ENCODE results near the gene INSR.

INSR gene

DNA sequence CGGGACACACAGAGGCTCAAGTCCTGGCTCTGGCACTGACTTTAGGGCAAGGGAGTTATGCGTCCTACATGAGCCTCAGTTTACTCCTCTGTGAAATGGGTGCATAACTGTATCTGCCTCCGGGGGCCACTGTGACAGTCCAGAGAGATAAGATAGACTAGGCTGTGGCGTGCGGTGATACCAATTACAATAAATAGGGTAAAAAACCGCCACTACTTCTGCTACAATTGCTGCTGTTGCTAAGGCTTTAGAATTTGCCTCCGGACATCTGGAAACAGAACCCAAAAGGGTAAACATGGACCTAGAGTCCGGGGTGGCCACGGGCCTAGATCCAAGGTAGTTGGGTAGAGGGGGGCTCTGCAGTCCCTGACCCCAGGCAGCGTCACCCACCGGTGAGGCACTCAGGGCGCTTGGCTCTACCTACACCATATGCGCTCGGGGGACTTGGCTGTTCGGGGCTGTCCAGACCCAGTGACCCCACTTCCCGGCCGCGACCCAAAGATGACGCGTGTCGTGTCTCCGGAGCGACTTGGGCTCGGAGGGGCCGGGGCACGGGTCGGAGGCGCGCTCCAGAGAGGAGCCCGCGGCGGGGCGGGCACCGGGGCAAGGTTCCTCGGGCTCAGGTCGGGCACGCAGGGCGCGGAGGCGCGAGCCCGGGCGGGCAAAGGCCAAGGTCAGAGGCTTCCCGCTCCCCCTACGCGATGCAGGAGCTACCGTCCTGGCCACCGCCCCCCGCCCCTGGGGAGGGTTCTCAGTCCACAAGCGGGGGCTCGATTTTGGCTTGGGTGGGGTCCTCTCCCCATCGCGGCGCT is 1.1 kb downstream of the INSR start:
- H3K4me3 ChIP-seq (ENCODE audit: low read depth, low read length) = peak overlapping the region; percentile 62
- TF ChIP-seq, protein P1, sequence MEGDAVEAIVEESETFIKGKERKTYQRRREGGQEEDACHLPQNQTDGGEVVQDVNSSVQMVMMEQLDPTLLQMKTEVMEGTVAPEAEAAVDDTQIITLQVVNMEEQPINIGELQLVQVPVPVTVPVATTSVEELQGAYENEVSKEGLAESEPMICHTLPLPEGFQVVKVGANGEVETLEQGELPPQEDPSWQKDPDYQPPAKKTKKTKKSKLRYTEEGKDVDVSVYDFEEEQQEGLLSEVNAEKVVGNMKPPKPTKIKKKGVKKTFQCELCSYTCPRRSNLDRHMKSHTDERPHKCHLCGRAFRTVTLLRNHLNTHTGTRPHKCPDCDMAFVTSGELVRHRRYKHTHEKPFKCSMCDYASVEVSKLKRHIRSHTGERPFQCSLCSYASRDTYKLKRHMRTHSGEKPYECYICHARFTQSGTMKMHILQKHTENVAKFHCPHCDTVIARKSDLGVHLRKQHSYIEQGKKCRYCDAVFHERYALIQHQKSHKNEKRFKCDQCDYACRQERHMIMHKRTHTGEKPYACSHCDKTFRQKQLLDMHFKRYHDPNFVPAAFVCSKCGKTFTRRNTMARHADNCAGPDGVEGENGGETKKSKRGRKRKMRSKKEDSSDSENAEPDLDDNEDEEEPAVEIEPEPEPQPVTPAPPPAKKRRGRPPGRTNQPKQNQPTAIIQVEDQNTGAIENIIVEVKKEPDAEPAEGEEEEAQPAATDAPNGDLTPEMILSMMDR (IDR thresholded peaks at IDR 0.05; ENCODE audit: low read depth, low read length) = no peak

DNA sequence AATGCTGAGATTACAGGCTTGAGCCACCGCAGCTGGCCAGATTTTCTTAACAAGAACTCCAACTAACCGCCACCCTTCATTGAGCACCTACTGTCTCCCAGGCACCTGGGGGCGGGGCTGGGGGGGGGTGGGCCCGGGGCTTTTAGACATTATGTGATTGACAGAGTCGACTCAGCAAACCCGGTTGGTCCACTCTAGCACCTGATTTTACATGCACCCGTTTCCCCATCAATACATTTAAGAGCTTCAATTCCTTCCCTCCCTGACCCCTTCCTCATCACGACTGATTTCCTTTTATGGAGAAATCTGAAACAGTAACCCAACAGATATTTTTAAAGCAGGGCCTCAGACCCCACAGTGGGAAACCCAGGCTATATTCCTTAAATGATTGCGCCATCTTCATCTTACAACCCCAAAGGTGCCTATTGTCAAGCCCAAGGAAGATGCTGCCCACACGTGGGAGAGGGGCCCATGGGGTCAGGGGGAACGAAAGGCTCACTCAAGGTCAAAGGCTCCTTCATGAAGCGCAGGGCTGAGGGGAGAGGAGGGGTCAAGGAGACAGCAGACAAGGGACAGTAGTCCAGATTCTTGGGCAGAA is 1.8 kb downstream of the INSR start:
- TF ChIP-seq, protein P1 (IDR thresholded peaks at IDR 0.05; ENCODE audit: low read depth, low read length) = no peak
- H3K4me3 ChIP-seq (ENCODE audit: low read depth, low read length) = no peak overlapping the region

DNA sequence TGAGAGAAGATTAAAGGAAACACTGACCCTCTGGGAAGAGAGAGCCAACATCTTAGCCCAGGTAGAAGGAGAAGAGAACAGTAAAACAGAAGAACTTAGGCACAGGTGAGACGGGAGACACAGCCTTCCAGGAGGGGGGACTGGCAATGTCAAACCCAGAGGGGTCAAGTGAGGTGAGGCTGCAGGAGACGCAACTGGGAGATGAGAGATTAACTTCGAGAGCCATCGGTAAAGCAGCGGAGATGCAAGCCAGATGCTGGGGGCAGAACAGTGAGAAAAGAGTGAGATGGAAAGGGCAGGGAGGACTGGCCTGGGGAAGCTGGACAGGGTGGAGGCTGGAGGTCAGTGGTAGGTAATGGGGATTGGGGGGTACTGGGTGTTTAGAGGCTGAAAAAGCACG is 5.2 kb downstream of the INSR start:
- H3K4me3 ChIP-seq (ENCODE audit: low read depth, low read length) = no peak overlapping the region
- TF ChIP-seq, protein P1 (IDR thresholded peaks at IDR 0.05; ENCODE audit: low read depth, low read length) = no peak

DNA sequence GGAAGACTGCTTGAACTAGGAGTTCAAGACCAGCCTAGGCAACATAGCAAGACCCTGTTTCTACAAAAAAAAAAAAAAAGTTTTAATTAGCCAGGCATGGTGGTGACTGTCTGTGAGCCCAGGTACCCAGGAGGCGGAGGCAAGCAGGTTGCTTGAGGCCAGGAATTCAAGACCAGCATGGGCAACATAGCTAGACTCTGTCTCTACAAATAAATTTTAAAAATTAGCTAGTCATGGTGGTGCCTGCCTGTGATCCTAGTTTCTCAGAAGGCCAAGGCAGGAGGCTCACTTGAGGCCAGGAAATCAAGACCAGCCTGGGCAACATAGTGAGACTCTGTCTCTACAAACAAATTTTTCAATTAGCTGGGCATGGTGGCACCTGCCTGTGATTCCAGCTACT is 6.1 kb downstream of the INSR start:
- TF ChIP-seq, protein P1 (IDR thresholded peaks at IDR 0.05; ENCODE audit: low read depth, low read length) = no peak
- no peak overlapping the region for H3K4me3 ChIP-seq (ENCODE audit: low read depth, low read length)

DNA sequence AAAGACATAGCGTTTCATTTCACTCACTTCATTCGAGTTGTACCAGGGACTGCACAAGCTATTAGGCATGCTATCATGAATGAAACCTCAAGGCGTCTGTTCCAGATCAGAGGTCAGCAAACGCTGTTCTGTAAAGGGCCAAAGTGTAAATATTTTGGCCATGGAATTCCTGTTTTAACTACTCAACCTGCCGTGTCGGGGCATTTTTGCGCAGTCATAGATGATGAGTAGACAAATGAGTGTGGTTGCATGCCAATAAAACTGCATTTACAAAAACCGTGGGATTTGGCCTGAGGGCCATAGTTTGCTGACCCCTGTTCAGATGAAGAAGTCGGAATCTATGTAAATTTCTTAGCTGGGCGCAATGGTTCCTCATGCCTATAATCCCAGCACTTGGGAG is 6.5 kb downstream of the INSR start:
- no peak overlapping the region for H3K4me3 ChIP-seq (ENCODE audit: low read depth, low read length)
- TF ChIP-seq, protein P1 (IDR thresholded peaks at IDR 0.05; ENCODE audit: low read depth, low read length) = no peak

DNA sequence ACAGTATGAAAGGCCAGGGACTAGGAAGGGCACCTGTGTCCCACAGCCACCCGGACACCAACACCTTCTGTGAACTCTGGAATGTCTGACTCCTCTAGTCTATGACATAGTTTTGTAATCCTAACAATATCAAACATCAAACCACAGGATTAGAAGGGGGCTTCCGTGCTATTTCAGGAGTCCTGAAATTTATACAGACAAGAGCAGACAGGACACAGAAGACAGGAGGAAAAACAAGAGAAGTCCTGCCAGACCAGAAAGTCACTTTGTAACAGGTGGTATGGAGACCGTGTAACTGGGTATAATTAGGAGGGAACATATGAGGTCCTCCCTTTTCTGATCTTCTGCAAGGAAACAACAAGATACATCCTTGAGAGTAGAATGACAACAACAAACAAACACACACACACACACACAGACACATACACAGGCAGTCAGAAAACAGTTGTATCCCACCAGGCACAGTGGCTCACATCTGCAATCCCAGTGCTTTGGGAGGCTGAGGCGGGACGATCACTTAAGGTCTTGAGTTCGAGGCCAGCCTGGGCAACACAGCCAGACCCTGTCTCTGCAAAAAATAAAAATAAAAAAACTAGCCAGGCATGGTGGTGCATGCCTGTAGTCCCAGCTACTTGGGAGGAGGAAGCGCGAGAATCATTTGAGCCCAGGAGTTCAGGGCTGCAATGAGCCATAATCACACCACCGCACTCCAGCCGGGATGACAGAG is 13.1 kb downstream of the INSR start:
- no peak overlapping the region for H3K4me3 ChIP-seq (ENCODE audit: low read depth, low read length)
- TF ChIP-seq, protein P1 (IDR thresholded peaks at IDR 0.05; ENCODE audit: low read depth, low read length) = no peak
